Prostate gland (tissue), 2 donors: ENCODE measurements around the gene ADARB1.

Experiments used
- POLR2A ChIP-seq: fragments of 450-650 bp; IDR thresholded peaks from one replicate; pipeline ENCODE4 v1.6.1; 2016; ENCODE audit warnings: antibody characterized with exemption, mild to moderate bottlenecking
- POLR2AphosphoS5 ChIP-seq: sonication (generic); formaldehyde crosslinking; IDR thresholded peaks from one replicate; pipeline ENCODE4 v1.6.1; 2017; ENCODE audit warnings: antibody characterized with exemption
- TF ChIP-seq, protein P1 (sequence below), 4 experiments: fragments of 200-600 bp in 2 of 4; fragments of 450-650 bp in 2 of 4; sonication (generic) in 2 of 4; IDR thresholded peaks; 1 replicate in 3 of 4; 2 replicates in 1 of 4; pipeline ENCODE4 v1.5.1; 2016 to 2019; ENCODE audit warnings: antibody characterized with exemption in 4 of 4, mild to moderate bottlenecking in 2 of 4, moderate library complexity in 2 of 4

DNA sequence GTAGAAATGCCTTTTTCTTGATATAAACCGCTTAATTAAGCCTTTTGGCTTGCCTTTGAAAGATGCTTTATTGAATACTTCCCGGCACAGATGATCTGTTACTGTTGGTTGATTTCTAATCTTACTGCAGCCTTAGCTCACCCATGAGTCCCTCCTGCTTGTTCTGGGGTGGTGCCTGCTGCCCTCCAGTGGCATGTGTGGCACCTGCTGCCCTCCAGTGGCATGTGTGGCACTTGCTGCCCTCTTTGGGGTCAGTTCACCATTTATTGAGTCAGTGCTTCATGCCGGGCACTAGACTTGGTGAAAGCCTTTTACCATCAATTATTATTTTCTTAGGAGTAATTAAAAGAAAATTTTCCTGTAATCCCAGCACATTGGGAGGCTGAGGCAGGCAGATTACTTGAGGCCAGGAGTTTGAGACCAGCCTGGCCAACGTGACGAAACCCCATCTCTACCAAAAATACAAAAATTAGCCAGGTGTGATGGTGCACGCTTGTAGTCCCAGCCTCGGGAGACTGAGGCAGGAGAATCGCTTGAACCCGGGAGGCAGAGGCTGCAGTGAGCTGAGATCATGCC is 54.3 kb downstream of the ADARB1 start:
- TF ChIP-seq POLR2AphosphoS5: peak; percentile 54
- TF ChIP-seq, protein P1, sequence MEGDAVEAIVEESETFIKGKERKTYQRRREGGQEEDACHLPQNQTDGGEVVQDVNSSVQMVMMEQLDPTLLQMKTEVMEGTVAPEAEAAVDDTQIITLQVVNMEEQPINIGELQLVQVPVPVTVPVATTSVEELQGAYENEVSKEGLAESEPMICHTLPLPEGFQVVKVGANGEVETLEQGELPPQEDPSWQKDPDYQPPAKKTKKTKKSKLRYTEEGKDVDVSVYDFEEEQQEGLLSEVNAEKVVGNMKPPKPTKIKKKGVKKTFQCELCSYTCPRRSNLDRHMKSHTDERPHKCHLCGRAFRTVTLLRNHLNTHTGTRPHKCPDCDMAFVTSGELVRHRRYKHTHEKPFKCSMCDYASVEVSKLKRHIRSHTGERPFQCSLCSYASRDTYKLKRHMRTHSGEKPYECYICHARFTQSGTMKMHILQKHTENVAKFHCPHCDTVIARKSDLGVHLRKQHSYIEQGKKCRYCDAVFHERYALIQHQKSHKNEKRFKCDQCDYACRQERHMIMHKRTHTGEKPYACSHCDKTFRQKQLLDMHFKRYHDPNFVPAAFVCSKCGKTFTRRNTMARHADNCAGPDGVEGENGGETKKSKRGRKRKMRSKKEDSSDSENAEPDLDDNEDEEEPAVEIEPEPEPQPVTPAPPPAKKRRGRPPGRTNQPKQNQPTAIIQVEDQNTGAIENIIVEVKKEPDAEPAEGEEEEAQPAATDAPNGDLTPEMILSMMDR (IDR thresholded peaks at IDR 0.05): peak; percentile 48 to 96 (median 93)
- TF ChIP-seq POLR2A: no peak
